ENCODE results near the gene UNK.

Gene UNK, protein sequence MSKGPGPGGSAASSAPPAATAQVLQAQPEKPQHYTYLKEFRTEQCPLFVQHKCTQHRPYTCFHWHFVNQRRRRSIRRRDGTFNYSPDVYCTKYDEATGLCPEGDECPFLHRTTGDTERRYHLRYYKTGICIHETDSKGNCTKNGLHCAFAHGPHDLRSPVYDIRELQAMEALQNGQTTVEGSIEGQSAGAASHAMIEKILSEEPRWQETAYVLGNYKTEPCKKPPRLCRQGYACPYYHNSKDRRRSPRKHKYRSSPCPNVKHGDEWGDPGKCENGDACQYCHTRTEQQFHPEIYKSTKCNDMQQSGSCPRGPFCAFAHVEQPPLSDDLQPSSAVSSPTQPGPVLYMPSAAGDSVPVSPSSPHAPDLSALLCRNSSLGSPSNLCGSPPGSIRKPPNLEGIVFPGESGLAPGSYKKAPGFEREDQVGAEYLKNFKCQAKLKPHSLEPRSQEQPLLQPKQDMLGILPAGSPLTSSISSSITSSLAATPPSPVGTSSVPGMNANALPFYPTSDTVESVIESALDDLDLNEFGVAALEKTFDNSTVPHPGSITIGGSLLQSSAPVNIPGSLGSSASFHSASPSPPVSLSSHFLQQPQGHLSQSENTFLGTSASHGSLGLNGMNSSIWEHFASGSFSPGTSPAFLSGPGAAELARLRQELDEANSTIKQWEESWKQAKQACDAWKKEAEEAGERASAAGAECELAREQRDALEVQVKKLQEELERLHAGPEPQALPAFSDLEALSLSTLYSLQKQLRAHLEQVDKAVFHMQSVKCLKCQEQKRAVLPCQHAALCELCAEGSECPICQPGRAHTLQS

DNA sequence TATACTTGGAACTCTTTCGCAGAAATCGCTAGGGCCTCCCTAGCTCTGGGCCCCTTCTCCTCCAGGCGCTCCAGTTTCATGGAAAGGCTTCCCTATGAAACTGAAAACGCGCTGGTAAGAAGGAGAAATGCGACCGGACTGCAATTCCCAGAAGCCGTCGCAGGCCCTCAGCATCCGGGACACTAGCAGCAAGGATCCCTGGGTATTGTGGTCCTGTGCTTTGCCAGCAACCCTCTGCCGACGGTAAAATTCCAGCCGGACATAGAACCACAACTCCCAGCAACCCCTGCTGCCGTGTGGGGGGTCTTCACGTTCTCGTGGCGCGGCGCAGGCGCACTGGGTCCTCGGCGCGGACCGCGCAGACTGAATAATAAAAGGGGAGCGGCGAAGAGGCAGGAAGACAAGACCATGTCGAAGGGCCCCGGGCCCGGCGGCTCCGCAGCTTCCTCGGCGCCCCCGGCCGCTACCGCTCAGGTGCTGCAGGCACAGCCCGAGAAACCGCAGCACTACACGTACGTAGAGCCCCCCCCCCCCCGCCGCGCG lies at the start of gene UNK:
Gene UNK (plus strand): TSS at position 334 of the 543 bp plus-strand sequence. CDS start 75 bp downstream, at position 409.
- peak; percentile 97 to 99 (median 98) for DNase-seq
- intact Hi-C loops (cut with DNase I): loop anchor here (5.0 kb wide), 2 partner anchors 43 to 68 kb away; no protein-coding TSS in a partner anchor

DNA sequence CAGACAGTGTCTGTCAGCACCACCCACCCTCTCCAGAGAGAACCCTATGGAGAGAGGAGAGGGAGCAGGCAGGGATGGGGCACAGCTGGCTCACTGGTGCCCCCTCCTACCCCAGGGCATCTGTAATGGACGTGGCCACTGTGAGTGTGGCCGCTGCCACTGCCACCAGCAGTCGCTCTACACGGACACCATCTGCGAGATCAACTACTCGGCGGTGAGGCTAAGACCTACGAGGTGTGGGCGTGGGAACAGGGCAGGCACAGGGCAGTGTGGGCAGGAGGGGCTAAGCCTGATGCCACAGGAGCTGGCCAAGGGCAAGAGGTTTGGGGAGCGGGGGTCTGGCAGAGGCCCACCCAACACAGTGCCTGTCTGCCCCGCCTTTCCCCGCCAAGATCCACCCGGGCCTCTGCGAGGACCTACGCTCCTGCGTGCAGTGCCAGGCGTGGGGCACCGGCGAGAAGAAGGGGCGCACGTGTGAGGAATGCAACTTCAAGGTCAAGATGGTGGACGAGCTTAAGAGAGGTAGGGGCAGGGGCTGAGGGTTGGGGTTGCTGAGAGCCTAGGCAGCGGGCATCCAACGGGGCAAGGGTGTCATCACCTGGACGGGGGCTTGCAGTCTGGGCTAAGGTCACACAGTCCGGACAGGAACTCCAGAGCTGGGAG lies 48.3 kb upstream of the UNK start:
- intact Hi-C loops (cut with DNase I): no loop called here
- DNase-seq: peak in 1 of 10 donors; percentile 80

DNA sequence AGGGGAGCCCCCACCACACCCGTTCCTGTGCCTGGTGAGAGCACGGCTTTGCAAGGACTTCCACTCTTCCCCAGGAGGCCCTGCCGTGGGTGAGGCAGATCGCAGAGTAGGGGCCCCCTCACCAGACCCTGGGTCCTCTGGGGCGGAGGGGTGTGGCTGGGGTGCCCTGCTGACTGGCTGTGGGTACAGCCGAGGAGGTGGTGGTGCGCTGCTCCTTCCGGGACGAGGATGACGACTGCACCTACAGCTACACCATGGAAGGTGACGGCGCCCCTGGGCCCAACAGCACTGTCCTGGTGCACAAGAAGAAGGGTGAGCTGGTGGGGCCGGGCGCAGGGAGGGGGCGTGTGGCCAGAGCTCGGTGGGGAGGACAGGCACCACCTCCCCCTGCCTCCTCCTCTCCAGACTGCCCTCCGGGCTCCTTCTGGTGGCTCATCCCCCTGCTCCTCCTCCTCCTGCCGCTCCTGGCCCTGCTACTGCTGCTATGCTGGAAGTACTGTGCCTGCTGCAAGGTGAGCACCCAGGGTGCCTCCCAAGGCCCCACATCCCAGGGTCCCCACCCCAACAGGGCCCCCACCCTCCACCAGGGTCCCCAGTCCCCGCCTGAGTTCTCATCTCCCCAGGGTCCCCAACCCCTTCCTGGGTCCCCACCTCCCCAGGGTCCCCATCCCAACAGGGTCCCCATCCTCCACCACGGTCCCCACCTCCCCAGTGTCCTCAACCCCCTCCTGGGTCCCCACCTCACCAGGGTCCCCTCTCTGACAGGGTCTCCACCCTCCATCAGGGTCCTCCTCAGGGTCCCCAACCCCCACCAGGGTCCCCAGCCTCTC lies 47.3 kb upstream of the UNK start:
- DNase-seq: peak in 2 of 10 donors; percentile 8 to 80
- intact Hi-C loops (cut with DNase I): no loop called here

DNA sequence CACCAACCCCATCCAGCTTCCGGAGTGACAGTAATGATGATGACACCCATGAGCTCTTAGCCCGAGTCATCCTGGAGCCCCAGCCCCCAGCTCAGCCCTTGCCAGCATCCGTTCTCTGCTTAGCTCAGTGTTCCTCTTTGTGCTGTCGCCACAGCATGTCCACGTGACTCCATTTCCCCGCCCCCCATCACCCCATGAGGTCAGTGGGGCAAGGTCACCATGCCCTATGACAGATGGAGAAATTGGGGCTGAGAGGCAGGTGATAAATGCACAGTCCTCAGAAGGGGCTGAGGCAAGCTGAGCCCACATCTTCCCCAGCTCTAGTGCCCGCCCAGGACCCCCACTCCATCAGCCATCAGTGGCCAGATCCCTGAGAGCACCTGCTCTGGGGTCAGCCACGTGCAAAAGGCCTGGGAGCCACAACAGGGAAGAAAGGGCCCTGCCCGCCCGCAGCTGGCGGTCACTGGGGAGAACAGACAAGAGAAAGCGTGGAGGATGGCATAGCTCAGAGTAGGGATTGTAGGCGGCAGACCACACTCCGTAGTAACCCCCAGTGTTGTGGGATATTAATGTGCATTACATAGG lies 46.3 kb upstream of the UNK start:
- intact Hi-C loops (cut with DNase I): no loop called here

DNA sequence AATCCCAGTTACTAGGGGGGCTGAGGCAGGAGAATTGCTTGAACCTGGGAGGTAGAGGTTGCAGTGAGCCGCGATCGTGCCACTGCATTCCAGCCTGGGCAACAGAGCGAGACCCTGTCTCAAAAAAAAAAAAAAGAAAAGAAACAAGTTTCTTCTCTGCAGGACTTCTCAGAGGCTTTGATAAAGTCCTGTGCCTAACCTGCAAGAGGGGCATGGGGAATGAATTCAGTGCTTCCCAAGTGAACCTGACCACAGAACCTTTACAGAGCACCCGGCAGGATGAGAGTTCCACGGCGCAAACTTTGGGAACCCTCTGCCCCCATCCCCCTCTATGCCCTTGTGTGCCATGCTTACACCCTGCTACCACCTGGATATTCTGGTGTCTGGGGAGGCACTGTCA lies 45.4 kb upstream of the UNK start:
- DNase-seq: no peak
- intact Hi-C loops (cut with DNase I): no loop called here

More for the DNA sequence above, 46.3 kb upstream of the UNK start:
- DNase-seq: peak in 5 of 10 donors; percentile 25 to 94 (median 71)

DNA sequence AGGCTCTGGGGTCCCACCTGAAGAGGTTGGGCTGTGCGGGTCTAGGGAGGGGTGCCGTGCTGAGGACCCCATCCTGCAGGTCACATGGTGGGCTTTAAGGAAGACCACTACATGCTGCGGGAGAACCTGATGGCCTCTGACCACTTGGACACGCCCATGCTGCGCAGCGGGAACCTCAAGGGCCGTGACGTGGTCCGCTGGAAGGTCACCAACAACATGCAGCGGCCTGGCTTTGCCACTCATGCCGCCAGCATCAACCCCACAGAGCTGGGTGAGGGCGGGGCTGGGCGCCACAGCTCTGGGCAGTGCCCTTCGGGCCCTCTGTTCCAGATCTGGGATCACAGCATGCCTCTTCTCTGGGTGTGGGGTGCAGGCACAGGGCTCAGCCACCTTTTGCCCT lies 44.8 kb upstream of the UNK start:
- intact Hi-C loops (cut with DNase I): no loop called here

DNA sequence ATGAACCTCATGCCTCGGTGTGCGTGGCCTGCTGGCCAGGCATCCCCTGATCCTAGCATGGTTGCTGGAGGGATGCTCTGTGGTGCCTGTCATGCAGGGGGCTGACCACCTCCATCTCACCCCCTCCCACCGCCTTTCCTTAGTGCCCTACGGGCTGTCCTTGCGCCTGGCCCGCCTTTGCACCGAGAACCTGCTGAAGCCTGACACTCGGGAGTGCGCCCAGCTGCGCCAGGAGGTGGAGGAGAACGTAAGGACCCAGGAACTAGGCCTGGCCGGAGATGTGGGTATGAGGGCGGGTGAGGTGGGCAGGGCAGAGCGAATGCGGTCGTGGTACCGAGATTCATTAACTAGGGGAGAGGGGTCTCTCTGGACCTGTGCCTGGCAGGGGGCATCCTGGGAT lies 44.4 kb upstream of the UNK start:
- intact Hi-C loops (cut with DNase I): no loop called here

More for the DNA sequence above, 44.8 kb upstream of the UNK start:
- peak in 1 of 10 donors; percentile 72 for DNase-seq

DNA sequence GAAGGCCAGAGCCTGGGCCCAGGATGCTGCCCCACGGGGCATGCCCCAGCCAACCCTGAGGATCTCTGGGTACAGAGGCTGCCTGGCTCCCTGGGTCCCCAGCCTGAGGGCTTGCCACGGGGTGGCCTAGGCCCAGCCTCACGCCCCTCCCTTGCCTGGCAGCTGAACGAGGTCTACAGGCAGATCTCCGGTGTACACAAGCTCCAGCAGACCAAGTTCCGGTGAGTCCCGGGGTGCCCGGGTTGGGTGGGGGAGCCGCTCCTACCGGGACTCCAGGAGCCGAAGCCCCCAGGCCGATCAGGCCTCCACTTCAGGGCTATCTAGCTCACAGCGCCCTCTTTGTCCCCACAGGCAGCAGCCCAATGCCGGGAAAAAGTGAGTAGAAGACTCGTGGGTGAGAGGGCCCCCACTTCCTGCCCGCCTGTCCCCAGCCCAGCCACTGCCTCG lies 44.0 kb upstream of the UNK start:
- intact Hi-C loops (cut with DNase I): no loop called here
- peak in 1 of 10 donors; percentile 61 for DNase-seq

More for the DNA sequence above, 44.4 kb upstream of the UNK start:
- no peak for DNase-seq

DNA sequence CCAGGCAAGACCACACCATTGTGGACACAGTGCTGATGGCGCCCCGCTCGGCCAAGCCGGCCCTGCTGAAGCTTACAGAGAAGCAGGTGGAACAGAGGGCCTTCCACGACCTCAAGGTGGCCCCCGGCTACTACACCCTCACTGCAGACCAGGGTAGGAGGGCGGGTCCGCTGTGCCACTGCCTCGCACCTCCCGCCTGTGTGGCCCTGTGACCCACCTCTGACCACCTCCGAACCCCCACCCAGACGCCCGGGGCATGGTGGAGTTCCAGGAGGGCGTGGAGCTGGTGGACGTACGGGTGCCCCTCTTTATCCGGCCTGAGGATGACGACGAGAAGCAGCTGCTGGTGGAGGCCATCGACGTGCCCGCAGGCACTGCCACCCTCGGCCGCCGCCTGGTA lies 42.3 kb upstream of the UNK start:
- intact Hi-C loops (cut with DNase I): no loop called here
- no peak for DNase-seq

DNA sequence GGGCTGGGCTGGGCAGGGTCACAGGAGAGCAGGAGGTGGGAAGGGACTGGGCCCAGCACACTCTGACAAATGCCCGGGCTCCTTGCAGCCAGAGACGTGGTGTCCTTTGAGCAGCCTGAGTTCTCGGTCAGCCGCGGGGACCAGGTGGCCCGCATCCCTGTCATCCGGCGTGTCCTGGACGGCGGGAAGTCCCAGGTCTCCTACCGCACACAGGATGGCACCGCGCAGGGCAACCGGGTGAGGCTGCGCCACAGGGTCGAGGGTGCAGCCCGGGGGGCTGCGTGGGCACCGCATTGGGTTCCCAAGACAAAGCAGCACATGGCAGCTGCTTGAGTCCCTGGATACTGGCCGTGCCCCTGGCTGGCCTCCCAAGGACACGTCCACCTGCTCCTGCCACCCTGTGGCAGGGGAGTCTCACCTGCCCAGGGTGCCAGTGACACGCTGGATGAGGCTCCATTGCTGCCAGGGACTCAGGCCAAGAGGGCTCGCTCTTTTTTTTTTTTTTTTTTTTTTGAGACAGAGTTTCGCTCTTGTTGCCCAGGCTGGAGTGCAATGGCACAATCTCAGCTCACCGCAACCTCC lies 40.9 kb upstream of the UNK start:
- intact Hi-C loops (cut with DNase I): no loop called here

DNA sequence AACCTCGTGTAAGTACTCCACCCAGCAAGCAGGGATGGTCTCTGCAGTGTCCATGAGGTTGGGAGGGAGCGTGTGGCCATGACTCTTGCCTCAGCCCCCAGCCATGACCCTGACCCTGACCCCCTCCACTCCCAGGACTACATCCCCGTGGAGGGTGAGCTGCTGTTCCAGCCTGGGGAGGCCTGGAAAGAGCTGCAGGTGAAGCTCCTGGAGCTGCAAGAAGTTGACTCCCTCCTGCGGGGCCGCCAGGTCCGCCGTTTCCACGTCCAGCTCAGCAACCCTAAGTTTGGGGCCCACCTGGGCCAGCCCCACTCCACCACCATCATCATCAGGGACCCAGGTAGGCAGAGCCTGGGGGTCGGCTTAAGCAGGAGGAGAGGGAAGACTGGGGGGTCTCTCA lies 35.9 kb upstream of the UNK start:
- DNase-seq: no peak
- intact Hi-C loops (cut with DNase I): loop anchor here (1.0 kb wide), 2 partner anchors 73 to 115 kb away; partner anchors contain the start of gene SMIM5

More for the DNA sequence above, 40.9 kb upstream of the UNK start:
- DNase-seq: no peak

DNA sequence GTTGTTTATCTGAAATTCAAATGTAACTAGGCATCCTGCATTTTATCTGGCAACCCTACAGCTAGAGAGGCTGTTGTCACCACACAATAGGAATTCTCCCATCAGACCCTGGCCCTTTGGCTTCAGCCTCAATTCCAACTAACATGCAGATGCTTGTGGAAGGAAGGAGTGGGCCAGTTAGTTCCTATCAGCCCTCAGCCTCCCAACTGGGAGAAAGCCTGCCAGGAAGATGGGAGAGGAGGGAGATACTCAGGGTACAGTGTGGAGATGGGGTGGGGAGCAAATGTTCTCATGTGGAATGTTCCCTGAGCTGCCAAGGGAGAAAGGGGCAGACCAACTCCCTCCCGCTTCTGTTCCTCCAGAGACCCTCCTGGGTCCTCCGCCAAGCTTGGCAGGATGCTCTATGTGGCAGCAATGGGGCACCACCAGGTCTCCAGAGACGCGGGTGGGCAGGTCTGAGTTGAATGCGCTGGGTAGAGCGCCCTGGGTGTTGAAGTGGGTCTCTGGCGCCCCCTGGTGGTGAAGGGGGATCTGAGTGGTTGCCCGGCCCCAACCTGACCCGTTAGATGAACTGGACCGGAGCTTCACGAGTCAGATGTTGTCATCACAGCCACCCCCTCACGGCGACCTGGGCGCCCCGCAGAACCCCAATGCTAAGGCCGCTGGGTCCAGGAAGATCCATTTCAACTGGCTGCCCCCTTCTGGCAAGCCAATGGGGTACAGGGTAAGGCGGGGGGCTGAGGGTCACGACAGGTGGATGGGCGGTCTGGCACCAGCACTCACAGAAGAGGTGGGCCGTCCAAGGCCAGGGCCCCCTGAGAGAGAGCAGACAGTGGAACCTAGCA lies 34.8 kb upstream of the UNK start:
- peak; percentile 76 to 98 (median 91) for DNase-seq
- intact Hi-C loops (cut with DNase I): loop anchor here (1.0 kb wide), 1 partner anchor 116 kb away; the partner anchor contains the start of gene SMIM5

DNA sequence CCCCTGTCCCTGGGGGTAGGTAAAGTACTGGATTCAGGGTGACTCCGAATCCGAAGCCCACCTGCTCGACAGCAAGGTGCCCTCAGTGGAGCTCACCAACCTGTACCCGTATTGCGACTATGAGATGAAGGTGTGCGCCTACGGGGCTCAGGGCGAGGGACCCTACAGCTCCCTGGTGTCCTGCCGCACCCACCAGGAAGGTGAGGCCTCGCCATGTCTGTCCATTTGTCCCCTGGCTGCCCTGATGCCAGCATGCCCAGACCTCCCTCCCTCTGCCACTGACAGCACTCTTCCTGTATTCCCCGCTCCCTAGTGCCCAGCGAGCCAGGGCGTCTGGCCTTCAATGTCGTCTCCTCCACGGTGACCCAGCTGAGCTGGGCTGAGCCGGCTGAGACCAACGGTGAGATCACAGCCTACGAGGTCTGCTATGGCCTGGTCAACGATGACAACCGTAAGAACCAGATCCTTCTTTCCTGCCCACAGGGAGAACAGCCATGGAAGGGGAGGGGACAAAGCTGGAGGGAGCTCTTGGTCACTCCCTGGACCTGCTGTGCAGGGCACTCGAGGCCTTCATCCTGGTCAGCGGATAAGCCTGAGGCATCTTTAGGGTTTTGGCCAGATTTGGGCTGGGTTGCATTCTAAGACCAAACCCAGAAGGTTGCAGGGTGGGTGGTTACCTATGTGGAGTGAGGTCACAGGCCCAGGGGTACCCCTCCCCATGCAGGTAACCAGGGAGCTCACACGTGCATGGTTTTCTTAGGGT lies 33.8 kb upstream of the UNK start:
- intact Hi-C loops (cut with DNase I): no loop called here
- DNase-seq: no peak

DNA sequence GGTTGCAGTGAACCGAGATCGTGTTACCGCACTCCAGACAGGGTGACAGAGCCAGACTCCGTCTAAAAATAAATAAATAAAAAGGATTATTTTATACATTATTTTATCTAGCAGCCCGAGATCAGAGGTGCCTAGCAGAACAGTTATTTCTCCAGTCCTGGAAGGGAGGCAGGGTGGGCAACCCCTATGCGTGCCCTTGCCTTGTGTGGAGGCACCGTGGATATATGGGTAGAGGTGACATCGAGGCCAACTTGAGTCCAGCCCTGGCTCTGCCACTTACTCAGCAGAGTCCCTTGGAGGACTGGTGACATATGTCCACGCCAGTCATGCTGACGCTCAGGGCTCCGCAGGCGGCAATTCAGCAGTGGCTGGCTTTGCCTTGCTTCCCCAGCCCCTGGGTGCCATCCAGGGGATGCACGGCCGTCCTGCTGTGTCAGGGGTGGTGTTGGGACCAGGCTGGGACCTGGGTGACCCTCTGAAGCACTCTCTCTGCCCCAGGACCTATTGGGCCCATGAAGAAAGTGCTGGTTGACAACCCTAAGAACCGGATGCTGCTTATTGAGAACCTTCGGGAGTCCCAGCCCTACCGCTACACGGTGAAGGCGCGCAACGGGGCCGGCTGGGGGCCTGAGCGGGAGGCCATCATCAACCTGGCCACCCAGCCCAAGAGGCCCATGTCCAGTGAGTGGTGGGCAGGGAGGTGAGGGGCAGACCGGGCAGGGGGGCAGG lies 32.8 kb upstream of the UNK start:
- intact Hi-C loops (cut with DNase I): no loop called here
- DNase-seq: no peak

DNA sequence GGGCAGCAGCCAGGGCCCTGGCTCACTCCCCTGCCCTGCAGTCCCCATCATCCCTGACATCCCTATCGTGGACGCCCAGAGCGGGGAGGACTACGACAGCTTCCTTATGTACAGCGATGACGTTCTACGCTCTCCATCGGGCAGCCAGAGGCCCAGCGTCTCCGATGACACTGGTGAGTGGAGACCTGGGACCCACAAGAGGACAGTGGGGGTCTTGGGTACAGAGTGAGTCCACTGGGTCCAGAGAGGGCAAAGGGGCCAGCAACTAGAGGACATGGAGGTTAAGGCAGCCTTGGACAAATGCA lies 32.2 kb upstream of the UNK start:
- no peak for DNase-seq
- intact Hi-C loops (cut with DNase I): no loop called here

DNA sequence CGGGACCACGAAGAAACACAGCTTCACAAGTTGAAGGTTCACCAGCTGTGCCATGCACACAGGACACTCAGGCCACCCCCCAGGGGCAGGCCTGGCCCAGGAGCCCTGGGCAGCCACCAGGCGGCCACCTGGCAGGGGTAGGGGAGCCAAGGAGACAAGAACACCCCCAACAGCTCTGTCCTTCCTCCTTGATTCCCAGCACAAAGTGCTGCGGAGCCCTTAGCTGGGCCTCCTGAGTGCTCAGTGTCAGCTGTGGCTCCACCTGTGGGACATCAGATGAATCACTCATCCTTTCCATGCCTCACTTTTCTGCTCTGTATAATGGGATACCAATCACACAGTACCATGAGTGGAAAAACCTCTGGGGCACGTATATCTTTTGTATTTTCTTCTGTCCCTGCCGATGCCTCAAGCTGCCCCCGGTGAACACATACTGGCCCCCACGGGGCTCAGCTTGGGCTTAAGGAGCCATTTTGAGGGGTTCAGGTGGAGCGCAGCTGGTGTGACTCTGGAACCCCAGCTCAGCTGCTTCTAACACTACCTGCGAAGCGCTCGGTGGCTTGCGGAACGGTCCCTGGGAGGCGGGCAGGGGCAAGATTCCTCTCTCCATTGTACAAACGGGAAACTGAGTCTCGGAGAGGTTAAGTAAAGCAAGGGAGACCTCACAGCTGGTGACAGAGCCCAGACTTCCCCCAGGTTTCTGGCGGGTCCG lies 31.6 kb upstream of the UNK start:
- intact Hi-C loops (cut with DNase I): no loop called here
- DNase-seq: no peak
